ENCODE measurements around the gene NPAS1.
"Not testable (repeated sequence)": the region's sequence is repeated elsewhere in the genome, so short reads cannot be mapped to it uniquely, and the experiment has no call there.

The NPAS1 gene

DNA sequence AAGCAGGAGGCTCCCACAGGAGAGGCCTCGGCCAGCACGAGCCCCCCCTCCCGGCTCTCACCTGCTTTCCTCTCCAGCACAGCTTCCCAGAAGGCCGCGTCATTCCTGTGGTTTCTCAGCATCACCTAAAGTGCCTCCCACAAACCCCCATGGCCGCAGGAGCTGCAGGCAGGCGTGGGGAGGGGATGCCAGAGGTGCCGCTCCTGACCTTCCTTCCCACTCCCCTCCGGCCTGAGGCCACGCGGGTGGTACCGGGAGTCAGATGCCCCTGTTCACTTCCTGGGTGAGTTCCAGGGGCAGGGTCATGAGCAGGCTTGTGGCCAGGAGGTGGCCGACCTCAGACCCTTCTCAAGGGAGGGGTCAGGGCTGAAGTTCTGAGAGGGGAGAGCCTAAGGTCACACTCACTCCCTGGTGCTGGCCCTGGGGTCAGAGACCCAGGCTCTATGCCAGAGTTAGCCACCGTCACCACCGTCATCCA lies 14.4 kb upstream of the NPAS1 start:
- H3K4me3 ChIP-seq (ENCODE audit: control insufficient read depth, low read depth, low read length), result no peak overlapping the region
- no peak for DNase-seq (ENCODE audit: low read depth)
- TF ChIP-seq, protein P1, sequence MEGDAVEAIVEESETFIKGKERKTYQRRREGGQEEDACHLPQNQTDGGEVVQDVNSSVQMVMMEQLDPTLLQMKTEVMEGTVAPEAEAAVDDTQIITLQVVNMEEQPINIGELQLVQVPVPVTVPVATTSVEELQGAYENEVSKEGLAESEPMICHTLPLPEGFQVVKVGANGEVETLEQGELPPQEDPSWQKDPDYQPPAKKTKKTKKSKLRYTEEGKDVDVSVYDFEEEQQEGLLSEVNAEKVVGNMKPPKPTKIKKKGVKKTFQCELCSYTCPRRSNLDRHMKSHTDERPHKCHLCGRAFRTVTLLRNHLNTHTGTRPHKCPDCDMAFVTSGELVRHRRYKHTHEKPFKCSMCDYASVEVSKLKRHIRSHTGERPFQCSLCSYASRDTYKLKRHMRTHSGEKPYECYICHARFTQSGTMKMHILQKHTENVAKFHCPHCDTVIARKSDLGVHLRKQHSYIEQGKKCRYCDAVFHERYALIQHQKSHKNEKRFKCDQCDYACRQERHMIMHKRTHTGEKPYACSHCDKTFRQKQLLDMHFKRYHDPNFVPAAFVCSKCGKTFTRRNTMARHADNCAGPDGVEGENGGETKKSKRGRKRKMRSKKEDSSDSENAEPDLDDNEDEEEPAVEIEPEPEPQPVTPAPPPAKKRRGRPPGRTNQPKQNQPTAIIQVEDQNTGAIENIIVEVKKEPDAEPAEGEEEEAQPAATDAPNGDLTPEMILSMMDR (conservative IDR thresholded peaks at IDR 0.05; ENCODE audit: control insufficient read depth, insufficient read depth, low read depth, low read length), result no peak

DNA sequence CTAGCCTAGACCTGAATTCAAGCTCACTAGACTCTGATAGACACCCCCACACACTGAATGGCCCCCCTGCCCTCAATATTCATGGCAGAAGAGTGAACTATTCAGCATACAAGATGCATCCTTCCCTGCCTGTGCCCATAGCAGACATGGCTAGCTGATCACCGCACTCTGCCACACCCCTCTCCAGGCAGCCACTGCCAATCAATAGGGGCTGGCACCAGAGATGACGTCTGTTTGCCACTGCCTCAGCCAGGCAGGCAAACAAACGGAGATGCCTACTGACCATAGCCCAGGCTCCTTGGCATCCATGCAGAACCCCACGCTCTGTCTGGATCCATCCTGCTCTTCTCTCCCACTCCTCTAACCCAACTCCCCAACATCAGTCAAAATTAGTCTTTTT lies 13.8 kb upstream of the NPAS1 start:
- H3K4me3 ChIP-seq (ENCODE audit: control insufficient read depth, low read depth, low read length), result no peak overlapping the region
- DNase-seq (ENCODE audit: low read depth), result peak; percentile 19
- TF ChIP-seq, protein P1 (conservative IDR thresholded peaks at IDR 0.05; ENCODE audit: control insufficient read depth, insufficient read depth, low read depth, low read length), result no peak

DNA sequence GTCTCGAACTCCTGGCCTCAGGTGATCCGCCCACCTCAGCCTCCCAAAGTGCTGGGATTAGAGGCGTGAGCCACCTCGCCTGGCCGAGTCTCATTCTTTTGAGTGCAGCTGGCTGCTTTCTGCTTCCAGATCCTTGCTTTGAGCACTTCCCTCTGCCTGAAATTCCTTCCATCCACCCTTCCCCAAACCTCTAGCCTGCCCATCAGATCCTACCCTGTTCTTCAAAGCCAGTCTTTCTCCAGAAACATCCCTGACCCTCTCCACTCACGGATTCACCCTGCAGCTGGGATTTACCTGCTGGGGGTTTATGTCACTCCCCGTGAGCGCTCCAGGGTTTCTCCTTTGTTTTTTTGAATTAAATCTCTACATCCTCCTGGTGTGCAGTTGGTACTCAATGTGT lies 13.1 kb upstream of the NPAS1 start:
- H3K4me3 ChIP-seq (ENCODE audit: control insufficient read depth, low read depth, low read length), result no peak overlapping the region
- DNase-seq (ENCODE audit: low read depth), result no peak
- TF ChIP-seq, protein P1 (conservative IDR thresholded peaks at IDR 0.05; ENCODE audit: control insufficient read depth, insufficient read depth, low read depth, low read length), result no peak

- DNase-seq (ENCODE audit: low read depth); H3K4me3 ChIP-seq (ENCODE audit: control insufficient read depth, low read depth, low read length): not testable (repeated sequence)
Observed at GRCh38 chr19:47010549-47010948, 9.1 kb upstream of the NPAS1 start.

- H3K4me3 ChIP-seq (ENCODE audit: control insufficient read depth, low read depth, low read length), result no peak overlapping the region
- TF ChIP-seq, protein P1 (conservative IDR thresholded peaks at IDR 0.05; ENCODE audit: control insufficient read depth, insufficient read depth, low read depth, low read length), result no peak
- no peak for DNase-seq (ENCODE audit: low read depth)
Observed at GRCh38 chr19:47012617-47013016, 7.0 kb upstream of the NPAS1 start.

DNA sequence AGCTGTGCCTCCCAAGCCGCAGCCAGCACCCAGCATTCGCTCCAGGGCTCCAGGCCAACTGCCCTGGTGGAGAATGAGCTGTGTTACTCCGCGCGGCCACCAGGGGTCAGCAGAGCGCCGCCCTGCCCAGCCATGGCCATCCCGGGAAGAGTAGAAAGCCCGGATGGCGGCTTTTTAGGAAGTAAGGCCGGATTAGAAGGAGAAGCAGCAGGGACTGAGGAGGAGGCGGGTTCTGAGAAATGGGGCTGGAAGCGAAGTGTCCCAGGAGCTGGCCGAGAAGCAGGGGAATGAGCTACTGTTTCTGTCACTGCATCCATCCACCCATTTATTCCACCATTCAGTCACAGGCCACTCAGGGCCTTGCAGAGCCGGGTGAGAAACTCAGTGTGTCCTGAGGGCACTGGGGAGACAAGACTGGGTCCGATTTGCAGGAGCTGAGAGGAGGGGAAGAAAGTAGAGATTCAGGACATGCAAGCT lies 6.6 kb upstream of the NPAS1 start:
- peak; percentile 59 for DNase-seq (ENCODE audit: low read depth)
- TF ChIP-seq, protein P1 (conservative IDR thresholded peaks at IDR 0.05; ENCODE audit: control insufficient read depth, insufficient read depth, low read depth, low read length), result peak; percentile 88
- H3K4me3 ChIP-seq (ENCODE audit: control insufficient read depth, low read depth, low read length), result no peak overlapping the region

DNA sequence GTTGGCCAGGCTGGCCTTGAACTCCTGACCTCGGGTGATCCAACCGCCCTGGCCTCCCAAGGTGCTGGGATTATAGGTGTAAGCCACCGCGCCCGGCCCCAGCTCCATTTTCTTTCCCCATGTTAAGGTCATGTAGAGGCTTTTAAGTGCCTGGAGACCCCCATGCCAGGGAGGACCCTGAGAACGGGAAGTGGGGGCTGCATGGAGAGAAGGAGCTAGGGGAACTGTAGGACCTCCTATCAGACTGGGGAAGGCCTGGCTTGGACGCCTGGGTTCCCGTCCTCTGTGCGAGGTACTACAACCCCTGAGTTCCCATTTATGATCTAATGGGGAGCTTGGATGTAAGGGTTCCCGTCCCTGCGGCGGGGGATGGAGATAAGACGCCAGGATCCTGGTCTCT lies 714 bp upstream of the NPAS1 start:
- no peak overlapping the region for H3K4me3 ChIP-seq (ENCODE audit: control insufficient read depth, low read depth, low read length)
- DNase-seq (ENCODE audit: low read depth), result no peak
- TF ChIP-seq, protein P1 (conservative IDR thresholded peaks at IDR 0.05; ENCODE audit: control insufficient read depth, insufficient read depth, low read depth, low read length), result no peak

Data from fibroblast of mammary gland (primary cell).